Measurements from ENCODE around the gene KRT84. TPM values are rescaled to one million over a fixed set of nuclear protein-coding genes. Genes with fewer than 3 reads are reported as not detected.

Gene KRT84
- total and polyA plus RNA-seq, 12 donors: not detected

- no peaks in the 10 kb centered on the region for H3K4me1 ChIP-seq (replicated peaks in 1 of 2)
- no peak overlapping the region for H3K4me3 ChIP-seq
- H3K36me3 ChIP-seq (replicated peaks in 1 of 2): no peaks in the 10 kb centered on the region
- WGBS, 4 donors: 71 to 80% (median 78%) methylated on average over 3 to 7 of the region's 7 CpGs
- H3K27me3 ChIP-seq: no peaks in the 10 kb centered on the region
- H3K27ac ChIP-seq: no peak overlapping the region
- no peaks in the 10 kb centered on the region for H3K9me3 ChIP-seq (replicated peaks in 1 of 3)
- intact Hi-C loops (cut with DNase I): no loop called here
- no peak for TF ChIP-seq POLR2A (IDR thresholded peaks at IDR 0.05)
- TF ChIP-seq, protein P1, sequence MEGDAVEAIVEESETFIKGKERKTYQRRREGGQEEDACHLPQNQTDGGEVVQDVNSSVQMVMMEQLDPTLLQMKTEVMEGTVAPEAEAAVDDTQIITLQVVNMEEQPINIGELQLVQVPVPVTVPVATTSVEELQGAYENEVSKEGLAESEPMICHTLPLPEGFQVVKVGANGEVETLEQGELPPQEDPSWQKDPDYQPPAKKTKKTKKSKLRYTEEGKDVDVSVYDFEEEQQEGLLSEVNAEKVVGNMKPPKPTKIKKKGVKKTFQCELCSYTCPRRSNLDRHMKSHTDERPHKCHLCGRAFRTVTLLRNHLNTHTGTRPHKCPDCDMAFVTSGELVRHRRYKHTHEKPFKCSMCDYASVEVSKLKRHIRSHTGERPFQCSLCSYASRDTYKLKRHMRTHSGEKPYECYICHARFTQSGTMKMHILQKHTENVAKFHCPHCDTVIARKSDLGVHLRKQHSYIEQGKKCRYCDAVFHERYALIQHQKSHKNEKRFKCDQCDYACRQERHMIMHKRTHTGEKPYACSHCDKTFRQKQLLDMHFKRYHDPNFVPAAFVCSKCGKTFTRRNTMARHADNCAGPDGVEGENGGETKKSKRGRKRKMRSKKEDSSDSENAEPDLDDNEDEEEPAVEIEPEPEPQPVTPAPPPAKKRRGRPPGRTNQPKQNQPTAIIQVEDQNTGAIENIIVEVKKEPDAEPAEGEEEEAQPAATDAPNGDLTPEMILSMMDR (IDR thresholded peaks at IDR 0.05): no peak
- no peak for DNase-seq
Measured at GRCh38 chr12:52364061-52364460, 21.4 kb downstream of the KRT84 start.

DNA sequence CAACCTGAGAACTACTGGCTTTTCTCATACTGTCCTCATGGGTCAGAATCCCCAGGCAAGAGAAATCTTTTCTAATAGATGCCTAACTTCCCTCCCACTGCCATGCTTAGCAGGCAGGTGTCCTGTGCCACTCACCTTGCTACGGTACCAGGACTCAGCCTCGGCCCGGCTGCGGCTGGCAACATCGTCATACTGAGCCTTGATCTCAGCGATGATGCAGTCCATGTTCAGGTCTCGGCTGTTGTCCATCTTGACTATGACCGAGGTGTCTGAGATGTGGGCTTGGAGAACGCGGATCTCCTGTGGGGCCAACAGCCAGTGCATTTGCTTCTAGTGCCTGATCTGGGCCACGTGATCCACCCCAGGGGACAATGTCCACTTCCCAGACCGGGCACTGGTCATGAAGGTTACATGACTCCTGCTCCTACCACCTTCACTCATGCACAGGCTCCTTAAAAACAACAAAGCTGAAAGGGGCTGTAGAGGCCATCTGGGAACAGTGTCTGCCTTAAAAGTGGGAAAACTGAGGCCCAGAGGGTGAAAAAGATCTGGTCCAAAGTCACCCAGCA, 22.3 kb downstream of the KRT84 start:
- TF ChIP-seq, protein P1 (IDR thresholded peaks at IDR 0.05): no peak
- no peak for TF ChIP-seq POLR2A (IDR thresholded peaks at IDR 0.05)
- Histone ChIP-seq H3K36me3 (replicated peaks in 1 of 2) (no peaks in the 10 kb centered on the region), H3K4me3 (no peak overlapping the region), H3K4me1 (replicated peaks in 1 of 2) (no peaks in the 10 kb centered on the region), H3K9me3 (replicated peaks in 1 of 3) (no peaks in the 10 kb centered on the region), H3K27me3 (no peaks in the 10 kb centered on the region), H3K27ac (no peak overlapping the region)
- intact Hi-C loops (cut with DNase I): no loop called here
- no peak for DNase-seq
- 92 to 96% (median 94%) methylated on average over 5 to 12 of the region's 12 CpGs for WGBS, 4 donors

DNA sequence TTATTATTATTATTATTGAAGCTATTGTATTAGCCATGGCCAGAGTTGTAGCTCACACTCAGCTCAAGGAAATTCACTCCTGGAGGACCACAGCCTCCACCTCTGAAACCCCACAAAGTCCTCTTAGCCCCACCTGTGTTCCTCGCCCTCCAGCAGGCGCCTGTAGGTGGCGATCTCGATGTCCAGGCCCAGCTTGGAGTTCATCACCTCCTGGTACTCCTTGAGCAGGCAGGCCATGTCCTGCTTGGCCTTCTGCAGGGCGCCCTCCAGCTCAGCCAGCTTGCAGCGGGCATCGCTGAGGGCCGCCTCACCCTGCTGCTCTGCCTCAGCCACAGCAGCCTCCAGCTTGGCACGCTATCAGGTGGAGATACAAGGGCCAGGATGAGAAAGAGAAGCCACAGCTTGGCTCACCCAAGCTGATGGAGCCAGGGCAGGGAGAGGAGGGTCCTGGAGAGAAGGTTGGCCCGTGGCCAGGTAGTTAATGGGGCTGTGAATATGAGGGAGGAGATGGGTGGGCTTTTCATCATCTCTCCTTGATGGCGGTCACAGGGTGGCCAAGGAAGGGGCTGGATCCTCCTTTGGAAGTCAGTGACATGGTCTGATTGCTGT, 23.2 kb downstream of the KRT84 start:
- Histone ChIP-seq H3K9me3 (replicated peaks in 1 of 3) (no peaks in the 10 kb centered on the region), H3K4me3 (no peak overlapping the region), H3K4me1 (replicated peaks in 1 of 2) (no peaks in the 10 kb centered on the region), H3K27me3 (no peaks in the 10 kb centered on the region), H3K36me3 (replicated peaks in 1 of 2) (no peaks in the 10 kb centered on the region), H3K27ac (no peak overlapping the region)
- WGBS, 4 donors: 82 to 89% (median 84%) methylated on average over 11 of the region's 11 CpGs
- intact Hi-C loops (cut with DNase I): no loop called here
- DNase-seq: no peak
- TF ChIP-seq, protein P1 (IDR thresholded peaks at IDR 0.05): no peak
- TF ChIP-seq POLR2A (IDR thresholded peaks at IDR 0.05): no peak

DNA sequence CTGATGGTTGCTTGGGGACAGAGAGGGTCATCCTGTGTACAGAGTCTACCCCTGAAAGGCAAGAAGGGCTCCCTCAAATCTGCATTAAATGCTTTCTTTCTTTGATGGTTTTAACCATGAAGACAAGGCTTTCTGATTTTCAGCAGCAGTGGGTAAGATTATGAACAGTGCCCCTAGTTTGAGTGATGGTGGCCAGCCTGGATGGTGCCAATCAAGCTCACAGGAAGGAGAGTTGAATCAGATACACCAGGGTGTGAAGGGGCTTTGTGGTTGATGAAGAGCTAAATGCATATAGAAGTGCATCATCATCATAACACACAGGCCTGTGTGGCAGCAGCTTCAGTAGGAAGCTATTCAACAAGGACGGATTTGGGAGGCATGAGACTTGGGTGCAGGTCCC, 23.9 kb downstream of the KRT84 start:
- H3K9me3 ChIP-seq (replicated peaks in 1 of 3): no peaks in the 10 kb centered on the region
- H3K4me3 ChIP-seq: no peak overlapping the region
- DNase-seq: no peak
- H3K27me3 ChIP-seq: no peaks in the 10 kb centered on the region
- no peak overlapping the region for H3K27ac ChIP-seq
- H3K4me1 ChIP-seq (replicated peaks in 1 of 2): no peaks in the 10 kb centered on the region
- TF ChIP-seq POLR2A (IDR thresholded peaks at IDR 0.05): no peak
- intact Hi-C loops (cut with DNase I): no loop called here
- H3K36me3 ChIP-seq (replicated peaks in 1 of 2): no peaks in the 10 kb centered on the region
- 73 to 90% (median 85%) methylated on average over 1 of the region's 1 CpG for WGBS, 4 donors
